ENCODE results near the gene C19orf44.
"Not testable (repeated sequence)": the region's sequence is repeated elsewhere in the genome, so short reads cannot be mapped to it uniquely, and the experiment has no call there.

Gene C19orf44

GRCh38 chr19:16535381-16535780 is 39.2 kb downstream of the C19orf44 start:
- TF ChIP-seq CTCF (IDR thresholded peaks at IDR 0.05; ENCODE audit: extremely low read depth, missing control alignments), result no peak
- no peak for DNase-seq (ENCODE audit: low spot score)

- peak; percentile 32 for DNase-seq (ENCODE audit: low spot score)
Observed at GRCh38 chr19:16536130-16536529, 39.9 kb downstream of the C19orf44 start.

DNA sequence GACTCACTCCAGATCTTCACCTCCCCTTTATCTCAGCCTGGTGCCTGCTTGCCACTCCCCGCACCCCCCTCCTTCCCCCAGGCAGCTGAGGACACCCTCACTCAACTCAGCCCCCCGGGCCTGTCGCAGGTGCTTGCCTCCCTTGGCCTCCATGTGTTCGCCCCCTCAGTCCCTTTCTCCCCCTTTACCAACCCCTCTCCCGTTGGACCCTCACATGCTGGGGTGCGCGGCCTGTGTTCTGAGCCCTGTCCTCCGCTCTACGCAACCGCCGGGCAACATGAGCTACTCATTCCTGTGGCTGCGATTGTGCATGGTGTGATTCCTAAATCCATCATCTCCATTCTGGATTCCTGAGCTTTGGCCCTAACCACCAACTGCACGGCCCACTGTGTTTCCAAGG is 40.9 kb downstream of the C19orf44 start:
- DNase-seq (ENCODE audit: low spot score), result peak; percentile 19
- no peak for TF ChIP-seq CTCF (IDR thresholded peaks at IDR 0.05; ENCODE audit: extremely low read depth, missing control alignments)

More at GRCh38 chr19:16536130-16536529, 39.9 kb downstream of the C19orf44 start:
- no peak for TF ChIP-seq CTCF (IDR thresholded peaks at IDR 0.05; ENCODE audit: extremely low read depth, missing control alignments)

DNA sequence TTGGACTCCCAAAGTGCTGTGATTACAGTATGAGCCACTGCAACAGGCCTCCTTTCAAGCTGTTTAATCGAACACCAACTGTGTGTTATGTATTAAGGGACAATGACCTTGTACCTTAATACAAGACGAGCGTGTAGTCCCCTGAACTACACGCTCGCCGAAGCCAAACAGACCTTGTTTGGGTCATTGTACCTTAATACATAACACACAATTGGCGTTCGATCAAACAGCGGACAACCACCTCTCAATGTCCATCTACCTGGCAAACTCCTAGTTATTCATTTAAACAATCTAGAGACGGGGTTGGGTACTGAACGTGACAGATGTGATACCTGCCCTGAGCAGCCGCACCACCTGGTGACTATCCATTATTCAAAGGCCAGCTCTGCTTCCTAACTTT is 44.8 kb downstream of the C19orf44 start:
- no peak for DNase-seq (ENCODE audit: low spot score)
- no peak for TF ChIP-seq CTCF (IDR thresholded peaks at IDR 0.05; ENCODE audit: extremely low read depth, missing control alignments)

DNA sequence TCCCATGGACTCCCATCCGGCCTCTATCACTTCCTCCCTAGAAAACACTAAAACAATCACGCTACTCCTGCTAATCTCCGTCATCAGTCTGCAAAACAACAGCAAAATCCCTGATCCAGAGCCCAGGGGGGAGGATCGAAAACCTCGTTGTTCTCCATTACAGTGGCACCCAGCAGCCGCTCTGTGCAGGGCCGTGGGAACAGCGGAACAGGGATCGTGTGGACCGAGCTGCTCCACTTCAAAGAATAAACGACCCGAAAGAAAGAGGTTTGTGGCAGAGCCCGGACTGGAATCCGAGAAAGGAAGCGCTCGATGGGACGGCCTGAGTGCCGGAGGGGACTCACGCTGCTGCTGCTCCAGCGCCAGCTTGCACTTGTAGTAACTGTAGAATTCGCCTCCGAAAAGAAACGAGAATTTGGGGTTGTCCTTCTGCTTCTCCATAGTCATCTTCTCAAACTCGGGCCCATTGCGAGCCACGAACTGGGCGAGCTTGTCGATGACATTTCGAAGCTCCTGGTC is 45.4 kb downstream of the C19orf44 start:
- DNase-seq (ENCODE audit: low spot score), result no peak
- TF ChIP-seq CTCF (IDR thresholded peaks at IDR 0.05; ENCODE audit: extremely low read depth, missing control alignments), result no peak

DNA sequence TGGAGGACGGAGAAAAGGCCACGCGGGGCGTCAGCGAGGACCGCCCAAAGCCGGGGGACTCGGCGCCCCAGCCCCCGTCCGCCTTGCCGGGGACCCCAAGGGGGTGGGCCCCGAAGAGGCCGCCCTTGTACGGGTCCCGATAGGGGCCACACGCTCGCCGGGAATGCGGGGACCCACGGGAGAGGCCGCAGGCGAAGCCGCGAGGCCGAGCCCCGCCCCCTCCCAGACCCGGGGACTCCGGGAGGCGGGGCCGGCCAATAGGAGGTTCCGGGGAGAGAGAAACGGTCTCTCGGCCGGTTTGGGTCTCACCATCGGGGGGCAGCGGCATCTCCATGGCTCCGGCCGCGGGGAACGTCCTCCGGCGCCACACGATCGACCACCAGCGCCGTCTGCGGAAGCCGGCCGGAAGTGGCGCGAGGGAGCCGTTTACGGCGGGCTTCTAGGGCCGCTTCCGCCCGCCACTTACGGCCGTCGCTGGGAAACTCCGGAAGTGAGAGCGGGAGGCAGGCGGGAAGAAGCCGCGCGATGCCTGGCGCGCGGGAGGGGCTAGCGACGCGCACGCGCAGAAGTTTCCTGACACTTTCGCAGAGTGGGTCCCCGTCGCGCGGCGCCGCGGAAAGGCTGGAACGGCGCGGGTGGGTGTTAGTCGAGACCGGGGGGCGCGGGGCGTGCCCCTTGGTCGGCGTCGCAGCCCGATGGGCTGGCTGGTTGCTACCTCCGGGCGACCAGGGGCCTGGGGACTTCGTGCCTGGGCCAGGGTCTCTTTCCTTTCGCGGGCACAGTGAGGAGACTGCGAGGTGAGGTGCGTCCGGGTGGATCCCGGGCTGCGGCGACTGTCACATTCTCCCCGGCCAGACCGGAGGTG is 46.1 kb downstream of the C19orf44 start, which contains the start of gene CHERP:
TSS of gene CHERP (minus strand) at position 393 of the 865 bp plus-strand sequence. CDS start at position 334, 59 bp downstream.
- TF ChIP-seq CTCF (IDR thresholded peaks at IDR 0.05; ENCODE audit: extremely low read depth, missing control alignments), result no peak
- peak; percentile 98 for DNase-seq (ENCODE audit: low spot score)

GRCh38 chr19:16542910-16543472 is 46.8 kb downstream of the C19orf44 start:
- DNase-seq (ENCODE audit: low spot score), result no peak
- no peak for TF ChIP-seq CTCF (IDR thresholded peaks at IDR 0.05; ENCODE audit: extremely low read depth, missing control alignments)

DNA sequence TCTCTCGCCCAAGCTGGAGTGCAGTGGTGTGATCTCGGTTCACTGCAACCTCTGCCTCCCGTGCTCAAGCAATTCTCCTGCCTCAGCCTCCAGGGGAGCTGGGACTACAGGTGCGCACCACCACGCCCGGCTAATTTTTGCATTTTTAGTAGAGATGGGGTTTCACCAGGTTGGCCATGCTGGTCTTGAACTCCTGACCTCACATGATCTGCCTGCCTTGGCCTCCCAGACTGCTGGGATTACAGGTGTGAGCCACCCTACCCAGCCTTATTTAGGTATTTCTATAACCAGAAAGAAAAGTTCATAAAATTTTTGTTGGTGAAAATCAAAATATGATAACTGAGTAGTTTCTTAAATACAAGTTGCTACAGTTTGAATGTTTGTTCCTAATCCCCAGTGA is 47.5 kb downstream of the C19orf44 start:
- not testable (repeated sequence) for DNase-seq (ENCODE audit: low spot score)
